Thoracic aorta (tissue), 2 donors: Measurements from ENCODE around the gene CCNE1. TPM values are rescaled to one million over a fixed set of nuclear protein-coding genes. Genes with fewer than 3 reads are reported as not detected.

ENCODE experiments used
- ATAC-seq: fragments of 150-250 bp; one replicate; pipeline ENCODE4 v1.8.0; 2017; ENCODE audit warnings: low read depth; ENCODE audit not compliant: insufficient number of reproducible peaks, low FRiP score
- DNase-seq: peaks from one replicate; pipeline ENCODE4 v3.0.0-alpha.2; 2020; ENCODE audit warnings: low spot score
- H3K27ac ChIP-seq, 2 donors: fragments of 200-600 bp; sonication (generic); 1 replicate in 1 of 2; 2 replicates in 1 of 2; pipeline ENCODE4 v1.5.1; 2016; ENCODE audit warnings: mild to moderate bottlenecking in 2 of 2, moderate library complexity in 2 of 2
- H3K27me3 ChIP-seq: fragments of 200-600 bp; sonication (generic); replicated peaks from 2 replicates; pipeline ENCODE4 v1.6.0; 2016; ENCODE audit warnings: mild to moderate bottlenecking; ENCODE audit not compliant: insufficient read depth
- H3K36me3 ChIP-seq: fragments of 200-600 bp; sonication (generic); one replicate; pipeline ENCODE4 v1.5.1; 2016
- H3K4me1 ChIP-seq, 2 donors: fragments of 200-600 bp; sonication (generic); 1 replicate in 1 of 2; 2 replicates in 1 of 2; pipeline versions ENCODE4 v1.5.1 to v1.6.0; 2016; ENCODE audit warnings: low read depth in 2 of 2, mild to moderate bottlenecking in 1 of 2; ENCODE audit not compliant: control insufficient read depth in 1 of 2
- H3K4me3 ChIP-seq: fragments of 200-600 bp; sonication (generic); 2 replicates; pipeline ENCODE4 v1.5.1; 2016; ENCODE audit warnings: mild to moderate bottlenecking
- H3K9me3 ChIP-seq: fragments of 200-600 bp; sonication (generic); 2 replicates; pipeline ENCODE4 v1.5.1; 2016
- CTCF ChIP-seq: fragments of 200-600 bp; sonication (generic); IDR thresholded peaks from one replicate; pipeline ENCODE4 v1.5.1; 2019; ENCODE audit warnings: antibody characterized with exemption
- total RNA-seq, 2 donors: library from RNA; depleted of rRNA; stranded (reverse); fragments of >200 nt; gene quantifications; one replicate each; pipeline versions ENCODE4 v1.1.0 to v1.2.3, GENCODE V29; 2016

Gene CCNE1
- total RNA-seq, 2 donors from 2014 or later = 4.6 TPM; not detected in 1

- Histone ChIP-seq H3K36me3 (no peaks in the 10 kb centered on the region), H3K4me1 (no peaks in the 10 kb centered on the region), H3K9me3 (no peaks in the 10 kb centered on the region), H3K27me3 (no peaks in the 10 kb centered on the region), H3K27ac (no peak overlapping the region), H3K4me3 (no peak overlapping the region)
- TF ChIP-seq CTCF = no peak
- DNase-seq (no peak), ATAC-seq (no peak)
Observed at GRCh38 chr19:29809795-29810503, 1.8 kb upstream of the CCNE1 start.

GRCh38 chr19:29810504-29810871 lies 1.3 kb upstream of the CCNE1 start:
- no peak for TF ChIP-seq CTCF
- H3K36me3 ChIP-seq = no peaks in the 10 kb centered on the region
- no peaks in the 10 kb centered on the region for H3K27me3 ChIP-seq
- DNase-seq = no peak
- H3K9me3 ChIP-seq = no peaks in the 10 kb centered on the region
- H3K27ac ChIP-seq = no peak overlapping the region
- no peak overlapping the region for H3K4me3 ChIP-seq
- no peaks in the 10 kb centered on the region for H3K4me1 ChIP-seq
- ATAC-seq = no peak

- Histone ChIP-seq H3K9me3 (no peaks in the 10 kb centered on the region), H3K27me3 (no peaks in the 10 kb centered on the region), H3K27ac (no peak overlapping the region), H3K4me1 (no peaks in the 10 kb centered on the region), H3K4me3 (peak overlapping the region; percentile 71), H3K36me3 (no peaks in the 10 kb centered on the region)
- DNase-seq (no peak), ATAC-seq (no peak)
- TF ChIP-seq CTCF = no peak
Observed at GRCh38 chr19:29812080-29812880, 489 bp downstream of the CCNE1 start.

GRCh38 chr19:29812881-29813275 lies 1.1 kb downstream of the CCNE1 start:
- H3K4me1 ChIP-seq = no peaks in the 10 kb centered on the region
- TF ChIP-seq CTCF = no peak
- H3K36me3 ChIP-seq = no peaks in the 10 kb centered on the region
- no peaks in the 10 kb centered on the region for H3K27me3 ChIP-seq
- H3K4me3 ChIP-seq = peak overlapping the region; percentile 71
- no peak overlapping the region for H3K27ac ChIP-seq
- no peaks in the 10 kb centered on the region for H3K9me3 ChIP-seq
- no peak for ATAC-seq
- no peak for DNase-seq

GRCh38 chr19:29813642-29814041 lies 1.9 kb downstream of the CCNE1 start:
- DNase-seq (no peak), ATAC-seq (no peak)
- no peak for TF ChIP-seq CTCF
- Histone ChIP-seq H3K27me3 (no peaks in the 10 kb centered on the region), H3K36me3 (no peaks in the 10 kb centered on the region), H3K27ac (no peak overlapping the region), H3K9me3 (no peaks in the 10 kb centered on the region), H3K4me1 (no peaks in the 10 kb centered on the region), H3K4me3 (no peak overlapping the region)
